Endodermal cell (in vitro differentiated cells): ENCODE results near the gene GRB10. TPM values are rescaled to one million over a fixed set of nuclear protein-coding genes. Genes with fewer than 3 reads are reported as not detected.

Source experiments
- DNase-seq: peaks from one replicate; pipeline ENCODE4 v3.0.0-alpha.2; 2017
- H3K27ac ChIP-seq: 2 replicates; pipeline ENCODE4 v1.5.1; 2013; ENCODE audit warnings: mild to moderate bottlenecking, low read depth, low read length, moderate library complexity
- H3K27me3 ChIP-seq: 2 replicates; pipeline ENCODE4 v1.6.1; 2013; ENCODE audit warnings: mild to moderate bottlenecking, low read length, moderate library complexity; ENCODE audit not compliant: insufficient read depth, control insufficient read depth, poor library complexity, severe bottlenecking
- H3K36me3 ChIP-seq: 2 replicates; pipeline ENCODE4 v1.7.0; 2013; ENCODE audit warnings: mild to moderate bottlenecking, low read length, moderate library complexity; ENCODE audit not compliant: control insufficient read depth, insufficient read depth
- H3K4me1 ChIP-seq: one replicate; pipeline ENCODE4 v1.7.0; 2013; ENCODE audit warnings: low read length; ENCODE audit not compliant: control insufficient read depth, insufficient read depth
- H3K4me3 ChIP-seq: 2 replicates; pipeline ENCODE4 v1.5.1; 2013; ENCODE audit warnings: mild to moderate bottlenecking, low read length, moderate library complexity
- H3K9ac ChIP-seq: 2 replicates; pipeline ENCODE4 v1.6.1; 2013; ENCODE audit warnings: mild to moderate bottlenecking, low read length, moderate library complexity; ENCODE audit not compliant: poor library complexity, severe bottlenecking; ENCODE audit errors: extremely low read depth
- H3K9me3 ChIP-seq: 2 replicates; pipeline ENCODE4 v1.6.1; 2013; ENCODE audit warnings: mild to moderate bottlenecking, low read length, moderate library complexity; ENCODE audit not compliant: control insufficient read depth
- H3K27ac Mint-ChIP-seq: 2 replicates; pipeline ENCODE4 v1.8.0; 2020; ENCODE audit warnings: mixed read lengths
- H3K27me3 Mint-ChIP-seq: 2 replicates; pipeline ENCODE4 v1.8.0; 2021; ENCODE audit warnings: mild to moderate bottlenecking, mixed read lengths; ENCODE audit not compliant: insufficient read depth
- H3K36me3 Mint-ChIP-seq: 2 replicates; pipeline ENCODE4 v1.8.0; 2020; ENCODE audit warnings: low read depth, mixed read lengths
- H3K4me1 Mint-ChIP-seq: 2 replicates; pipeline ENCODE4 v1.8.0; 2020; ENCODE audit warnings: mixed read lengths
- H3K4me3 Mint-ChIP-seq: 2 replicates; pipeline ENCODE4 v1.8.0; 2020; ENCODE audit warnings: mild to moderate bottlenecking, moderate library complexity, mixed read lengths
- H3K9me3 Mint-ChIP-seq: 2 replicates; pipeline ENCODE4 v1.8.0; 2020; ENCODE audit warnings: mild to moderate bottlenecking, mixed read lengths
- CTCF ChIP-seq: fragments of 200-600 bp; sonication (generic); conservative IDR thresholded peaks from 2 replicates; pipeline ENCODE4 v1.5.0; 2021; ENCODE audit warnings: antibody characterized with exemption, mild to moderate bottlenecking
- WGBS, 2 experiments: methylation state at CpG; one replicate each; pipeline versions ENCODE4 v1.1.5 to v1.1.7; 2013; ENCODE audit warnings: missing lambda C conversion rate in 2 of 2, mixed read lengths in 1 of 2; ENCODE audit not compliant: insufficient coverage in 1 of 2, insufficient read length in 1 of 2; 5-methylcytosine and 5-hydroxymethylcytosine counted together
- total RNA-seq, 2 donors: library from RNA; stranded (reverse); fragmentation: NEBNext Ultra II Directional in 1 of 2; extraction: Animal tissue kit (Norgen Biotek cat#: 25700) in 1 of 2; gene quantifications; 2 replicates in 1 of 2; 3 replicates in 1 of 2; pipeline ENCODE4 v1.2.1, GENCODE V29; 2021

Gene GRB10
- total RNA-seq, 2 donors from 2014 or later, result 71.9 to 97.5 TPM

- Histone ChIP-seq H3K4me3 (no peak overlapping the region), H3K4me1 (no peaks in the 10 kb centered on the region), H3K9me3 (no peaks in the 10 kb centered on the region), H3K36me3 (peaks cover 91% of the 10 kb centered on the region), H3K9ac (no peak overlapping the region), H3K27ac (no peak overlapping the region), H3K27me3 (no peaks in the 10 kb centered on the region)
- no peaks in the 10 kb centered on the region for H3K27me3 Mint-ChIP-seq
- no peak for DNase-seq
- TF ChIP-seq CTCF, result no peak
- H3K36me3 Mint-ChIP-seq, result peaks cover 66% of the 10 kb centered on the region
- WGBS, 2 experiments, result 95% methylated on average over 9 to 13 of the region's 13 CpGs
- no peak overlapping the region for H3K4me3 Mint-ChIP-seq
- no peak overlapping the region for H3K27ac Mint-ChIP-seq
- peaks cover 3% of the 10 kb centered on the region for H3K4me1 Mint-ChIP-seq
- no peaks in the 10 kb centered on the region for H3K9me3 Mint-ChIP-seq
Observed at GRCh38 chr7:50605059-50605458, 177.6 kb downstream of the GRB10 start.

GRCh38 chr7:50603287-50603686 is 179.4 kb downstream of the GRB10 start:
- Mint-ChIP-seq H3K4me3 (no peak overlapping the region), H3K27ac (no peak overlapping the region), H3K36me3 (peaks cover 70% of the 10 kb centered on the region), H3K9me3 (no peaks in the 10 kb centered on the region), H3K4me1 (peaks cover 8% of the 10 kb centered on the region), H3K27me3 (no peaks in the 10 kb centered on the region)
- Histone ChIP-seq H3K27me3 (no peaks in the 10 kb centered on the region), H3K9me3 (no peaks in the 10 kb centered on the region), H3K36me3 (peaks cover 83% of the 10 kb centered on the region), H3K27ac (no peak overlapping the region), H3K4me3 (no peak overlapping the region), H3K9ac (no peak overlapping the region), H3K4me1 (peaks cover 6% of the 10 kb centered on the region)
- 92 to 93% methylated on average over 2 to 7 of the region's 7 CpGs for WGBS, 2 experiments
- no peak for TF ChIP-seq CTCF
- DNase-seq, result no peak

GRCh38 chr7:50599385-50599784 is 183.3 kb downstream of the GRB10 start:
- Histone ChIP-seq H3K27ac (no peak overlapping the region), H3K9me3 (no peaks in the 10 kb centered on the region), H3K4me3 (no peak overlapping the region), H3K36me3 (peaks cover 87% of the 10 kb centered on the region), H3K4me1 (peaks cover 6% of the 10 kb centered on the region), H3K27me3 (no peaks in the 10 kb centered on the region), H3K9ac (no peak overlapping the region)
- H3K9me3 Mint-ChIP-seq, result no peaks in the 10 kb centered on the region
- H3K27ac Mint-ChIP-seq, result no peak overlapping the region
- H3K4me1 Mint-ChIP-seq, result peaks cover 8% of the 10 kb centered on the region
- no peak for DNase-seq
- WGBS, 2 experiments, result 92 to 98% methylated on average over 6 to 12 of the region's 12 CpGs
- no peaks in the 10 kb centered on the region for H3K27me3 Mint-ChIP-seq
- peaks cover 71% of the 10 kb centered on the region for H3K36me3 Mint-ChIP-seq
- no peak overlapping the region for H3K4me3 Mint-ChIP-seq
- no peak for TF ChIP-seq CTCF
